HG03432 (cell line): ENCODE results near the gene KRTAP5-10.
A peak's percentile ranks its signal among the peaks of the same experiment; 100 is the strongest.
"Not testable (repeated sequence)": the region's sequence is repeated elsewhere in the genome, so short reads cannot be mapped to it uniquely, and the experiment has no call there.

Source experiments
- ATAC-seq: cut with Tn5 transposase; IDR thresholded peaks from one replicate; pipeline ENCODE4 v1.9.1; 2021; ENCODE audit warnings: mild to moderate bottlenecking, moderate library complexity; ENCODE audit not compliant: unreplicated experiment

KRTAP5-10 gene, protein sequence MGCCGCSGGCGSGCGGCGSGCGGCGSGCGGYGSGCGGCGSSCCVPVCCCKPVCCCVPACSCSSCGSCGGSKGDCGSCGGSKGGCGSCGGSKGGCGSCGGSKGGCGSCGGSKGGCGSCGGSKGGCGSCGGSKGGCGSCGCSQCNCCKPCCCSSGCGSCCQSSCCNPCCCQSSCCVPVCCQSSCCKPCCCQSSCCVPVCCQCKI

DNA sequence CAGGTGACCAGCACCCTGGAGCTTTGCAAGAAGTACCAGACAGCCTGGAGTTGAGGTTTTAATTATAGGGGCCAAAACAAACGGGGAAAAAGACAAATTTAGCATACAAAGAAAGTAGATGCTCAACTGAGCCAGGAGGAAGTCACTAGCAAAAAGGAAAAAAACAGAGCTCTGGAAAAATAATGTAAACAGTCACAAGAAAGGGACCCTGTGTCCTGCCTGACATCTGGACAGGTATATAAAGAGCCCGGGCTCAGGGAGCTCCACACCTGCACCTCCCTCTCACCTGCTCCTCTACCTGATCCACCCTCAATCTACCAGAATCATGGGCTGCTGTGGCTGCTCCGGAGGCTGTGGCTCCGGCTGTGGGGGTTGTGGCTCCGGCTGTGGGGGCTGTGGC lies at the start of gene KRTAP5-10:
KRTAP5-10 (plus strand) TSS at position 301 of the 400 bp plus-strand sequence; CDS start at position 326, 25 bp downstream.
- ATAC-seq, result no peak

DNA sequence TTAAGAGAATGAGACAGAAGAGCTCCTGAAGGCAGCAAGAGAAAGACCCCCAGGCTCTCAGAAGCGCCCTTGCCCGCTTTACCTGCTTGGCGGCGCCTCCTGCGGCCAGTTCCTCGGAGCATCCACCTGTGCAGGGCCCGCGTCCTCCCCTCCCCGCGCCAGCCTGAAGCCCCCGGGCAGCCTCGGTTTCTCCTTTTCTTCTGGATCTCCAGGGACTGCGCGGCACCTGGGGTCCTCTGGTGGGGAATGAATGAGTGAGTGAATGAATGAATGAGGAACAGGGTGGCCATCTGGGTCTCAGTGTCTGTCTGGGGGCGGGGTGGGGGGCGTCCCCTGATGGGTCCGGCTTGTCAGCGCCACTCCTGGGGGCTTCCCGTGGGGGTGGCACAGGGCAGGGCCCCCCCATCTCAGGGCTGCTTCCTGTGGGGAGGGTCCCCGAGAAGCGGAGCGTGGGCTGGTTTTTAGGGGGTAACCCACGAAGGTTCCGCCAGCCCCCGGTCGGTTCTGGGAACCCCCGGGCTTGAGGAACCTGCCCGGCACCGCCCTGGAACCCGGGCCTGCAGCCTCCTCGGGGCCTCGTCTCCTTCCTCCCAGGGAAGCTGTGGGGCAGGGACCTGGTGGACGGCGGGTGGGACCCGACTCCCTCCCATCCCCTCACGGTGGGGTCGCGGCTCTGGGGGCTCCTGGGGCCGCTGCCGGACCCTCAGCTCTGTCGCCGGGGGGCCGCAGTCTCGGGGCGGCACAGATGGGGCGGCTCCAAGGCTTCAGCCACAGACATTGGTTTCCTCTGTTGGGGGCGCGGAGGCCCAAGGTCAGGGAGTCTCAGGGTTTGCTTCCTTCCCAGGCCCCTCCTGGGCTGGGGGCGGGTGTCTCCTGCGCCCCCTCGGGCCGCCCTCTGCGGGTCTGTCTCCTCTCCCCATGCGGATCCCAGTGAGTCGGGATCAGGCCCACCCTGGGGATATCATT lies 46.6 kb upstream of the KRTAP5-10 start:
- ATAC-seq, result no peak

DNA sequence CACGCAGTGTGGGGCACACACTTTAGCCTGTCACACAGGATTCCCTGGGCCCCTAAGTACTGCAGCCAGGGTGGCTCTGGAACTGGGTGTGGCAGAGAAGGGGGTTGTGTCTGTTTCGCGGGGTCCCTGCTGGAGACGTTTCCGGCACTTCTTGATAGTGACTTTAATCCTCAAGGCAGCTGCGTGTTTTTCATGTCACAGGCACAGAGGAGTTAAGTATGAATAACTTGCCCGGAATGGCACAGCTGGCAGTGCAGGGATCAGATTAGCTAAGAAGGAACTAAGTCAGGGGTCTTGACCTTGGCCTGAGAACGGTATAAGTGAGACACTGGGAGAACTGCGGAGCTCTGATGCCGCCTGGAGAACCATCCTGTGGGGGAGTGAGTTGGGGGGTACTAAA lies 45.8 kb upstream of the KRTAP5-10 start:
- ATAC-seq, result no peak

DNA sequence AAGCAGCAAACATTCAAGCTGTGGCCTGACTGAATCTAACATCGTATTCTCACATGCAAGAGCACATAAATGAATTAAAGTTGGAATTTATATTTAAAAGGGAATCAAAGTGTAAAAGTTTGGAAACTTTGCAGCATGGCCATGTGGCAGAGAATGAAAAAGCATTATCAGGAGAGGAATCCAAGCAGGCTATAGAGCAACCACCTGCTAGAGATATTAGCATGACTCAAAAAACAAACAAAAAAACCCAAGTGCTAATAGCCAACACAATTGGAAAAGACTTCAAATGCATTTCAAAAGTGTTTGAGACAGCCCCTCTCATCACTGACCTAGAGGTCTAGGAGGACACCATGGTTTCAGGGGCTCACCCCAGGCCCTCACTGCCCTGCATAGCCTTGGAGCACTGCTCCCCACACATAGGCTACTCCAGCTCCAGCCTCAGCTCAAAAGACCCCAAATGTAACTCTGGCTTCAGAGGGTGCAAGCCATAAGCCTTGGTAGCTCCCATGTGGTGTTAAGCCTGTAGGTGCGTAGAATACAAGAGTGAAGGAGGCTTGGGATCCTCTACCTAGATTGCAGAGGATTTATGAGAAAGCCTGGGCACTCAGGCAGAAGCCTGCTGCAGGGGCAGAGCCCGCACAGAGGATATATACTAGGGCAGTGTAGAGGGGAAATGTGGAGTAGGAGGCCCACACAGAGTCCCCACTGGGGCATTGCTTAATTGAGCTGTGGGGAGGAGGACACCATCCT lies 40.0 kb upstream of the KRTAP5-10 start:
- ATAC-seq, result no peak

DNA sequence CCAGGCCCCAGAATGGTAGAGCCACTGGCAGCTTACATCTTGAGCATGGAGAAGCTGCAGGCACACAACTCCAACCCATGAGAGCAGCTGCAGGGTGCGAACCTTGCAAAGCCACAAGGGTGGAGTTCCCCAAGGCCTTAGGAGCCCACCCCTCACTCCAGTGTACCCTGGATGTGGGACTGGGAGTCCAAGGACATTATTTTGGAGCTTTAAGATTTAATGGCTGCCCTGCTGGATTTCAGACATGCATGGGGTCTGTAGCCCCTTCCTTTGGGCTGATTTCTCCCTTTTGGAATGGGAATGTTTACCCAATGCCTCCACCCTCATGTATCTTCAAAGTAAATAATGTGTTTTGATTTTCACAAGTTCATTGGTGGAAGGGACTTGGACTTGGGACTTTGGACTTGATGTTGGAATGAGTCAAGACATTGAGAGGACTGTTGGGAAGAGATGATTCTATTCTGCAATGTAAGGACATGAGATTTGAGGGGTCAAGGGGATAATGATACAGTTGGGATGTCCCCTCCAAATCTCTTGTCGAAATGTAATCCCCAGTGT lies 39.3 kb upstream of the KRTAP5-10 start:
- no peak for ATAC-seq

DNA sequence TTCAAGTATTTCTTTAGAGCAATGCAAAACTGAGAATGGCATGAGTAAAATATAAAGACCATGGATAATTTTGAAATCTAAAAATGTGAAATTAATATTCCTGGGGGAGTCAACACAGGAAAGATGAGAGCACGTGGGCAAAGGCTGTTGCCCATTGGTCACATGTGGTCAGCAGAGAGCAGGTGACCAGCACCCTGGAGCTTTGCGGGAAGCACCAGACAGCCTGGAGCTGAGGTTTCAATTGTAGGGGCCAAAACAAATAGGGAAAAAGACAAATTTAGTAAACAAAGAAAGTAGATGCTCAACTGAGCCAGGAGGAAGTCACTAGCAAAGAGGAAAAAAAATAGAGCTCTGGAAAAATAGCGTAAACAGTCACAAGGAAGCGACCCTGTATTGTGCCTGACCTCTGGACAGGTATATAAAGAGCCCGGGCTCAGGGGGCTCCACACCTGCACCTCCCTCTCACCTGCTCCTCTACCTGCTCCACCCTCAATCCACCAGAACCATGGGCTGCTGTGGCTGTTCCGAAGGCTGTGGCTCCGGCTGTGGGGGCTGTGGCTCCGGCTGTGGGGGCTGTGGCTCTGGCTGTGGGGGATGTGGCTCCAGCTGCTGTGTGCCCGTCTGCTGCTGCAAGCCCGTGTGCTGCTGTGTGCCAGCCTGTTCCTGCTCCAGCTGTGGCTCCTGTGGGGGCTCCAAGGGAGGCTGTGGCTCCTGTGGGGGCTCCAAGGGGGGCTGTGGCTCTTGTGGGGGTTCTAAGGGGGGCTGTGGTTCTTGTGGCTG lies 38.4 kb upstream of the KRTAP5-10 start, which contains the start of gene KRTAP5-7:
KRTAP5-7 (plus strand) TSS at position 472 of the 780 bp plus-strand sequence; CDS start at position 506, 34 bp downstream.
- ATAC-seq, result not testable (repeated sequence)

DNA sequence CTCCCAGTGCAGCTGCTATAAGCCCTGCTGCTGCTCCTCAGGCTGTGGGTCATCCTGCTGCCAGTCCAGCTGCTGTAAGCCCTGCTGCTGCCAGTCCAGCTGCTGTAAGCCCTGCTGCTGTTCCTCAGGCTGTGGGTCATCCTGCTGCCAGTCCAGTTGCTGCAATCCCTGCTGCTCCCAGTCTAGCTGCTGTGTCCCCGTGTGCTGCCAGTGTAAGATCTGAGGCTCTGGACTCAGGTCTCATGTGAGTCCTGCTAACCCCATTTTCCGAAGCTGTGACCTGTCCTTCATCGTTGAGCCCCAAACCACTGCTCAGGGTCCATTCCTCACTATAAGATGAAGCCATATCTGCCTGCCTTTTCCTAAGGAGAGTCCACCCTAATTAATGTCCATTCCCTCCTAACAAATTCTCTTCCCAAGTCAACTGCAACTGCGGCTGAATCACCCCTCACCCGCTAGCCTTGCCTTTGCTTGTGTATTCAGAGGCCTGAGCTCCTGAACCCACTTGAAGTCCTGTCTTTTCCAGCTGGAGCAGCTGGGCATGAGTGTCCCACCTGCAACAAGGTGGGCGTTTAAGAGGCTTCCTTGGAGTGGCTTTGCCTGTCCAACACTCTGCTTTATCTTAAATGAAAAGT lies 37.7 kb upstream of the KRTAP5-10 start:
- ATAC-seq, result no peak

DNA sequence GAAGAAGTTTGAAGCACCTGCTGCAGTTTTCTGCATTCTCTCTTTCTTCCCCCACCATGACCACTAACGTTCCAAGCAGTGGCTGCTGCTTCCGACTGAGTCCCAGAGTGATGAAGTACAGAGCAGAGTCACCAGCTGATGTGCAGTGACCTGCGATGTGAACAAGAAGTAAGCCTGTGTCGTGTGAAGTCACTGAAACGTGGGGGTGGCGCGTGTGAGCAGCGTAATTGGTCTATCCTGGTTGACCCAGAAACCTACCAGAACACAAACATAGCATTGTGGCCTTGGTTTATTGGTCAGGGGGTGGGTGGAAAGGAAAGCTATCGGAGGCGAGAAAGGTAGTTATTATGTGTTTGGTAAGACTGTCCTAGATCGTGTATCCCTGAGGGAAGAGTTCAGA lies 34.8 kb upstream of the KRTAP5-10 start:
- ATAC-seq, result no peak

DNA sequence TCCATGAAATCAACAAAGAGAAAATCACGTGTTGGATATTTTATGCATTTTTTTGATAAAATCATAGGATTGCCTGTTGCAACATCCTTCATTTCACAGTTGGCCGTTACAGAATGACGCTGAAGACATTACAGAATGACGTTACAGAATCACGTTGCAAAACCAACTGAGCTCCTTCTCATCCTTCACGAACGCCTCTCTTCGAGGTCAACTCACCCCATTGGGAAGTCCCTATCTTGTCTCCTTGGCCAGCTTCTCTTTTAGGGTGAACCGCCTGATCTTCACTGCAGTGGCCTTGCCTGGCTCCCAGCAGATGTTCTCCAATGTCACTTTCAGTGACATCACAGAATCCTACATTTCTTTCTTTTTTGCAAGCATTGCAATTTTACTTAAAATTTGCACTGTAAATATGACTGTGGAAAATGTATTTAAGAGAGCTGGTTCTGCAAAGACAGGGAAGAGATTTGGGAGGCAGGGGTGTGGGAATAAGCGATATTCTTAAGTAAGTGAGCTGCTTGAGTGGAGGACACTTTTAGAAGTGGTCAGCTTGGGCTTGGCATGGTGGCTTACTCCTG lies 33.2 kb upstream of the KRTAP5-10 start:
- no peak for ATAC-seq

DNA sequence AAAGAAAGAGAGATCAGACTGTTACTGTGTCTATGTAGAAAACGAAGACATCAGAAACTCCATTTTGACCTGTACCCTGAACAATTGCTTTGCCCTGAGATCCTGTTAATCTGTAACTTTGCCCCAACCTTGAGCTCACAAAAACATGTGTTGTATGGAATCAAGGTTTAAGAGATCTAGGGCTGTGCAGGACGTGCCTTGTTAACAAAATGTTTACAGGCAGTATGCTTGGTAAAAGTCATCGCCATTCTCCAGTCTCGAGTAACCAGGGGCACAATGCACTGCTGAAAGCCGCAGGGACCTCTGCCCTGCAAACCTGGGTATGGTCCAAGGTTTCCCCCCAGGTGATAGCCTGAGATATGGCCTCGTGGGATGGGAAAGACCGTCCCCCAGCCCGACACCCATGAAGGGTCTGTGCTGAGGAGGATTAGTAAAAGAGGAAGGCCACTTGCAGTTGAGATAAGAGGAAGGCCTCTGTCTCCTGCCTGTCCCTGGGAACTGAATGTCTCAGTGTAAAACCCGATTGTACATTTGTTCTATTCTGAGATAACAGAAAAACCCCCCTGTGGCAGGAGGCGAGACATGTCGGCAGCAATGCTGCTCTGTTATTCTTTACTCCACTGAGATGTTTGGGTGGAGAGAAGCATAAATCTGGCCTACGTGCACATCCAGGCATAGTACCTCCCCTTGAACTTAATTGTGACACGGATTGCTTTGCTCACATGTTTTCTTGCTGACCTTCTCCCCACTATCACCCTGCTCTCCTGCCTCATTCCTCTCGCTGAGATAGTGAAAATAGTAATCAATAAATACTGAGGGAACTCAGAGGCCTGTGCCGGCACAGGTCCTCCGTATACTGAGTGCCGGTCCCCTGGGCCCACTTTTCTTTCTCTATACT lies 30.4 kb upstream of the KRTAP5-10 start:
- not testable (repeated sequence) for ATAC-seq

DNA sequence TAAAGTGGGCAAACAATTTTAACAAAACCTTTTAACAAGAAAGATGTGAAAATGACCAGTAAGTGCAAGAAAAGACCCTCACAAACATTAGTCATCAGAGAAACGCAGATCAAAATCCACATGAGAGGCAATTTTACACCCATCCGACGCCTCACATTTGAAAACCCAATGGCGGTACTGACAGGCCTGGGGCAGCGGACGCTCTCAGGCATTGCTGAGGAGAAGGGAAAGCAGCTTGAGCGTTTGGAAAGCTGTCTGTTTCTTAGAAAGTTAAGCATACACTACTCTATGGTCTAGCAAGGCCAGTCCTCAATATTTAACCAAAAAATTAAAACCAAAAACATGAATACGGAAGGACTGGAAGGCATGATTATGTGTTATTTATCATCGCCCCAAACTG lies 29.5 kb upstream of the KRTAP5-10 start:
- ATAC-seq, result no peak

DNA sequence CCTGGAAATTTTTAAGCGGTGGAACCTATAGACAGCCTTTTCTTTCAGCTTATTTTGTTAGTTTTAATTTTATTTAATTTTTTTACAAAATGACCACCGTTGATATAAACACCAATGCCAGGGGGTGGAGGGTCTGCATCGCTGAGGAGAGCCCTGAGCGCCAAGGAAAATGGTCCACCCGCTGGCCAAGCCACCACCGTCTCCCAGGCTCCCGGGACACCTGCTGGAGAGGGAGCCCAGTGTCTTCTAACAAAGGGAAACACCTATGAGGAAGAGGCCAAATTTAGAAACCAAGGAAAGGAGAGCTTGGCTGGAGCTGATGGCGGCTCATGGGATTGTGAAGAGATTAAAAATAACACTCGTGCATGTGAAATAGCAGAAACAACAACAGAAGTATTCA lies 27.8 kb upstream of the KRTAP5-10 start:
- ATAC-seq, result no peak

DNA sequence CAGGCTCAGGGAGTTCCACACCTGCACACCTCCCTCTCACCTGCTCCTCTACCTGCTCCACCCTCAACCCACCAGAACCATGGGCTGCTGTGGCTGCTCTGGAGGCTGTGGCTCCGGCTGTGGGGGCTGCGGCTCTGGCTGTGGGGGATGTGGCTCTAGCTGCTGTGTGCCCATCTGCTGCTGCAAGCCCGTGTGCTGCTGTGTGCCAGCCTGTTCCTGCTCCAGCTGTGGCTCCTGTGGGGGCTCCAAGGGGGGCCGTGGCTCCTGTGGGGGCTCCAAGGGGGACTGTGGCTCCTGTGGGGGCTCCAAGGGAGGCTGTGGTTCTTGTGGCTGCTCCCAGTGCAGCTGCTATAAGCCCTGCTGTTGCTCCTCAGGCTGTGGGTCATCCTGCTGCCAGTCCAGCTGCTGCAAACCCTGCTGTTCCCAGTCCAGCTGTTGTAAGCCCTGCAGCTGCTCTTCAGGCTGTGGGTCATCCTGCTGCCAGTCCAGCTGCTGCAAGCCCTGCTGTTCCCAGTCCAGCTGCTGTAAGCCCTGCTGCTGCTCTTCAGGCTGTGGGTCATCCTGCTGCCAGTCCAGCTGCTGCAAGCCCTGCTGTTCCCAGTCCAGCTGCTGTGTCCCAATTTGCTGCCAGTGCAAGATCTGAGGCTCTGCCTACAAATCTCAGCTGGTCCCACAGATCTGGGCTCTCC lies 27.2 kb upstream of the KRTAP5-10 start, which contains the start of gene KRTAP5-8:
KRTAP5-8 (plus strand) TSS at position 49 of the 689 bp plus-strand sequence; CDS start at position 80, 31 bp downstream.
- not testable (repeated sequence) for ATAC-seq

DNA sequence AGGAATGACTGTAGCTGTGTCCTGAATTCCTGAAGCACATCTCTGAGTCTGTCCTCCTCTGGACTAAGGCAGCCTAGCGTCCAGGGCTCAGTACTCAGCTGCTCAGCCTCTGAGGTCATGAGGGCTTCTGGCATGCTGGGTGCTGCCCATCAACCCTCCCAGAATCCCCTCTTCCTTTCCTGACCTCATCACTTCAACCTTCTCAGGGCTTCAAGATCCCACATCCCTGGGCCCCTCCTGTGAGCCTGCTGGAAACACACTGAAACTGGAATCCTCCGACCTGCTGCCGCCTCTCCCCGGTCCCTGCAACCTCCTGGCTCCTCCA lies 26.7 kb upstream of the KRTAP5-10 start:
- ATAC-seq, result no peak

DNA sequence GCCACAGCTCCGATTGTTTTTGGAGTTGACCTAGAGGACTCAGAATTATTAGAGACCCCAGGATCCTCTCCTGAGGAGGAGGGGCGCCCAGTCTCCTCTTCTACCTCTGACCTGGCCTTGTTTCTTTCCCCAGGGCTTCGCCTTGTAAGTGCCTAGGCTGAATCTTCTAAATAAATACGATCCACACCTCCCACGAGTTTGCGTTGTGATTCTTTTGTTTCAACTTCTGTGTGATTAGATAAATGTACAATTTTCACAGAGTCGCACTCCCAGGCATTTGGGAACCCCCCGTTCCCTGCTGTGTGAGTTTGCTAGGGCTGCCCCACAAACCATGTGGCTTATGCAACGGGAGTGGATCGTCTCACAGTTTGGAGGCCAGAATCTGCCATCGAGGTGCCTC lies 26.3 kb upstream of the KRTAP5-10 start:
- ATAC-seq, result no peak

DNA sequence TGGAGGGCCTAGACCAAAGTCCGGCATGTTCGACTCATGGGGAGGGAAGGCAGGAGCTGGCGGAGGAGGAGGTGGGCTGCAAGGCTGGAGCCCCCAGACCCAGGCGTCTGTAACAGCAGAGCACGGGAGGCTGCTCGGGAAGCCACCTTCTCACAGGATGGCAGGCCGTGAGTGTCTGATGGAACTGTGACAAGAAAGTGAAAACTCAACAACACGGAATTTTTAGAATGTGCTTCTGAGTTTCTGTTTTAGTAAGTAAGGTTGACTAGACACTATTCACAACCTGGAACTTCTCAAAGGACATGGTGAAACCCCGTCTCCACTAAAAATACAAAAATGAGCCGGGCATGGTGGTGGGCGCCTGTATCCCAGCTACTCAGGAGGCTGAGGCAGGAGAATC lies 25.4 kb upstream of the KRTAP5-10 start:
- ATAC-seq, result peak; percentile 47

DNA sequence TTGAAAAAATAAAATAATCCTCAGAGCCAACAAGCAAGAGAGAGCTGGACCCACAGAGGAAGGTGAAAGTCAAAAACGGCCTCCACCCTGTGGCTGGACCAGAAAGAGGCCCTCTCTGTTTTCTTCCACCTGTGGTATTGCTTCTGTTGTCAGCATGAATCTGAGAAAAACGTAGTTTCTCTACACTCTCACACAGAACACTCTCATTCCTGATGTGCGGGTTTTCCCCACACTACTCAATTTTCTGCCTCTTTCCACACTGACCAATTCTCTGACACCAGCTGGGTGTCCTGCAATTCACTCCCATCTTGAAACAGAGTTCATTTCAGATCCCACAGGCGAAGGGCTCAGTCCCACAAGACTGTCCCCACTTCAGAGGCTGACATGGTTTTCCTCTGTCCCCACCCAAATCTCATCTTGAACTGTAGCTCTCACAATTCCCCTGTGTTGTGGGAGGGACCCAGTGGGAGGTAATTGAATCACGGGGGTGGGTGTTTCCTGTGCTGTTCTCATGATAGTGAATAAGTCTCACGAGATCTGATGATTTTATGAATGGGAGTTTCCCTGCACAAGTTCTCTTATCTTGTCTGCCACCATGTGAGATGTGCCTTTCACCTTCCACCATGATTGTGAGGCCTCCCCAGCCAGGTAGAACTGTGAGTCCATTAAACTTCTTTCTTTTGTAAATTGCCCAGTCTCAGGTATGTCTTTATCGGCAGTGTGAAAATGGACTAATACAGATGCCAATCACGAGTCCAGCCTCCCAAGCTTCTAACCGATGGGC lies 24.6 kb upstream of the KRTAP5-10 start:
- peak; percentile 66 for ATAC-seq
